ENCODE data around the gene JAM3. TPM values are rescaled to one million over a fixed set of nuclear protein-coding genes. Genes with fewer than 3 reads are reported as not detected.
A peak's percentile ranks its signal among the peaks of the same experiment; 100 is the strongest.

The JAM3 gene
- polyA plus RNA-seq, 1 donor from 2014 or later, result 17.6 TPM

GRCh38 chr11:134125507-134125906, 56.6 kb downstream of the JAM3 start:
- Mint-ChIP-seq H3K36me3 (peaks cover 5% of the 10 kb centered on the region), H3K9me3 (peaks cover 0 to 2% (median 0%) of the 10 kb centered on the region in 3 donors), H3K4me1 (peaks cover 0 to 14% (median 14%) of the 10 kb centered on the region in 3 donors), H3K27me3 (peaks cover 1% of the 10 kb centered on the region), H3K4me3 (peak overlapping the region in 1 of 4 donors; percentile 18), H3K27ac (no peak overlapping the region)

DNA sequence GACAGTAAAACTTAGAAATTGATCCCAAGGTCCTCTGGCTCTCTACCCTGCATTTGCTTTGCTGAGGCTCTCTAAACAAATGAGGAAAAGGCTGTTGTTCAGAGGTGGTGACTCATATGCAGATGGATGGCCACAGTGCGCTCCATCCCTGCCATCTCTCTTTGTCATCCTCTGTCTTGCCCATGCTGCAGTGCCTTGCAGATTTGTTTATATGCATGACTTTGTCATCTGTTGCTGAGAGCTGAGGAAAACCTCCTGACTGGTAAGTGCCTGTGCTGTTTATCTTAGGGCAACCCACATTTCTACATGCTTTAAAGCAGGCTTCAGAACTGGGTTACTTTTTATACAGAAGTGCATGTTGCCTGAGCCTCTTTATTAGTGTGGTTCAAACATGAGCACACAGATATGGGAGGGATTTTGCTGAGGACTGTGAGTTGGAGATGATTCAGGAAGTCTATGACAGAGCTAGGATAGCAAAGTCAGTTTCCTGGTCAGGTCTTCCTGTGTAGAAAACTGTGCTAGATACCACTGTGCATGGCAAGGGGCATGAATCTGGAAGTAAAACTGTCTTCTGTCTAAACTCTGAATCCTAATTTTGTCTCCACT, 57.4 kb downstream of the JAM3 start:
- Mint-ChIP-seq H3K4me1 (peaks cover 0 to 14% (median 11%) of the 10 kb centered on the region in 3 donors), H3K9me3 (peaks cover 0 to 2% (median 1%) of the 10 kb centered on the region in 3 donors), H3K36me3 (peaks cover 5% of the 10 kb centered on the region), H3K27me3 (no peaks in the 10 kb centered on the region), H3K27ac (no peak overlapping the region), H3K4me3 (no peak overlapping the region)

DNA sequence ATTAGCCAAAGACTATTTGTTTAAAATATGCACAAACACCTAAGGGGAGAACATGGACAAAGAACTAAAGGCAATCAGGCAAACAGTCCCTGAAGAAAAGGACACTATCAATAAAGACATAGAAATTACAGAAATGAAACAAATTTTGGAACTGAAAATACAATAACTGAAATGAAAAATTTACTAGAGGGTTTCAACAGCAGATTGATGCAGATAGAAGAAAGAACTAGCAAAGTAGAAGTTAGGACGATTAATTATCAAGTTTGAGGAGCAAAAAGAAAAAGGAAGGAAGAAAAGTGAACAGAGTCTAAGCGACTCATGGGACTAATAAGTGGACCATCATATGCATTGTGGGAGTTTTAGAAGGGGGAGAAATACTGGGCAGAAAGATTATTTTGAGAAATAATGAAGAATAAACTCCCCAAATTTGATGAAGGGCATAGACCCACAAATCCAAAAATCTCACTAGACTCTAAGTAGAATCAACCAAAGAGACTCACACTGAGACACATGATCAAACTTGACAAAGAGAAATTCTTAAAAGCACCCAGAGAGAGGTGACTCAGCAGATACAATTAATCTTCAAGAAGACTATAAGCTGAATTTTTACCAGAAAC, 62.9 kb downstream of the JAM3 start:
- H3K9me3 Mint-ChIP-seq, result peaks cover 5 to 23% (median 15%) of the 10 kb centered on the region in 3 donors
- H3K27me3 Mint-ChIP-seq, result peaks cover 2% of the 10 kb centered on the region
- no peak overlapping the region for H3K27ac Mint-ChIP-seq
- no peak overlapping the region for H3K4me3 Mint-ChIP-seq
- peaks cover 0 to 4% (median 0%) of the 10 kb centered on the region in 3 donors for H3K4me1 Mint-ChIP-seq
- peaks cover 2% of the 10 kb centered on the region for H3K36me3 Mint-ChIP-seq

DNA sequence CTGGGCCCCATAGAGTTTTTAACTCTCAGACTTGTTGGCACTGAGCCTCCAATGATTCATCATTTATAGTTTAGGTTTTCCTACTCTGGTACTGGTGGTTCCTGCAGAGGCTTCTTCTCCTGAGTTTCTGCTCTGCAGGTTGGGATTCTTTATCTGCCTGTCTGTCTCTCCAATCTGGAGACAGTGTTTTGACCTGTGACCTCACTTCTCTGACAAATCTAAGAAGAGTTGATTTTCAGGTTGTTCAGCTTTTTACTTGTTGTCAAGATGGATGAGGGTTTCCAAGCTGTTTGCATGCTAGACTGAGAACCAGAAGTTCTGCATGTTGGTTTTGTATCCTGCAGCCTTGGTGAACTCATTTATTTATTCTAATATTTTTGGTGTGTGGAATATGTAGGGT, 63.9 kb downstream of the JAM3 start:
- Mint-ChIP-seq H3K36me3 (peaks cover 2% of the 10 kb centered on the region), H3K27me3 (peaks cover 2% of the 10 kb centered on the region), H3K4me1 (peaks cover 0 to 4% (median 0%) of the 10 kb centered on the region in 3 donors), H3K9me3 (peaks cover 5 to 23% (median 14%) of the 10 kb centered on the region in 3 donors), H3K27ac (no peak overlapping the region), H3K4me3 (no peak overlapping the region)

- H3K36me3 Mint-ChIP-seq, result no peaks in the 10 kb centered on the region
- no peak overlapping the region for H3K27ac Mint-ChIP-seq
- peaks cover 0 to 4% (median under 1%) of the 10 kb centered on the region in 3 donors for H3K4me1 Mint-ChIP-seq
- H3K9me3 Mint-ChIP-seq, result peaks cover 5 to 23% (median 14%) of the 10 kb centered on the region in 3 donors
- H3K27me3 Mint-ChIP-seq, result peaks cover 2% of the 10 kb centered on the region
- H3K4me3 Mint-ChIP-seq, result no peak overlapping the region
Observed at GRCh38 chr11:134134167-134134566, 65.3 kb downstream of the JAM3 start.

- H3K4me1 Mint-ChIP-seq, result peaks cover 2 to 4% (median 2%) of the 10 kb centered on the region in 3 donors
- peaks cover 2% of the 10 kb centered on the region for H3K27me3 Mint-ChIP-seq
- no peak overlapping the region for H3K27ac Mint-ChIP-seq
- peaks cover 2% of the 10 kb centered on the region for H3K36me3 Mint-ChIP-seq
- H3K4me3 Mint-ChIP-seq, result no peak overlapping the region
- peaks cover 4 to 5% (median 5%) of the 10 kb centered on the region in 3 donors for H3K9me3 Mint-ChIP-seq
Observed at GRCh38 chr11:134138376-134138775, 69.5 kb downstream of the JAM3 start.

- Mint-ChIP-seq H3K4me3 (no peak overlapping the region), H3K9me3 (peaks cover 0 to 2% (median 0%) of the 10 kb centered on the region in 3 donors), H3K27me3 (peaks cover 2% of the 10 kb centered on the region), H3K36me3 (peaks cover 2% of the 10 kb centered on the region), H3K27ac (peak overlapping the region in 1 of 3 donors; percentile 81), H3K4me1 (peaks cover 2 to 4% (median 2%) of the 10 kb centered on the region in 3 donors)
Observed at GRCh38 chr11:134139303-134139872, 70.5 kb downstream of the JAM3 start.

DNA sequence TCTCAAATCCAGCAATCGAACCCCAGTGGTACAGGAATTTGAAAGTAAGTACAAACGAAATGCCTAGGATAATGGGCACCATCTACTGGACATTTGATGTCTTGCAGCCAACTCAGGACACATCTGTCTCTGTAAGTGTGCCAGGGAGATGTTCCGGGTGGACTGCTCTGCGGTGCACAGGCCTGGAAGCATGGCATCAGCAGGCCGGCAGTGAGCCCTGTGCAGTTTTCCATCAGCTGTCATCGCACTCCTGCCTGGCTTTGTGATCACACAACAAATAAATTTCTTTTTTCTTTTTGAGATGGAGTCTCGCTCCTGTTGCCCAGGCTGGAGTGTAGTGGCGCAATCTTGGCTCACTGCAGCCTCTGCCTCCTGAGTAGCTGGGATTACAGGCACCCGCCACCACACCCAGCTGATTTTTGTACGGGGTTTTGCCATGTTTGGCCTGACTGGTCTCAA, 71.0 kb downstream of the JAM3 start:
- Mint-ChIP-seq H3K27ac (peak overlapping the region in 1 of 3 donors; percentile 81), H3K4me1 (peaks cover 0 to 2% (median 2%) of the 10 kb centered on the region in 3 donors), H3K9me3 (no peaks in the 10 kb centered on the region), H3K36me3 (peaks cover 2% of the 10 kb centered on the region), H3K27me3 (no peaks in the 10 kb centered on the region), H3K4me3 (no peak overlapping the region)

DNA sequence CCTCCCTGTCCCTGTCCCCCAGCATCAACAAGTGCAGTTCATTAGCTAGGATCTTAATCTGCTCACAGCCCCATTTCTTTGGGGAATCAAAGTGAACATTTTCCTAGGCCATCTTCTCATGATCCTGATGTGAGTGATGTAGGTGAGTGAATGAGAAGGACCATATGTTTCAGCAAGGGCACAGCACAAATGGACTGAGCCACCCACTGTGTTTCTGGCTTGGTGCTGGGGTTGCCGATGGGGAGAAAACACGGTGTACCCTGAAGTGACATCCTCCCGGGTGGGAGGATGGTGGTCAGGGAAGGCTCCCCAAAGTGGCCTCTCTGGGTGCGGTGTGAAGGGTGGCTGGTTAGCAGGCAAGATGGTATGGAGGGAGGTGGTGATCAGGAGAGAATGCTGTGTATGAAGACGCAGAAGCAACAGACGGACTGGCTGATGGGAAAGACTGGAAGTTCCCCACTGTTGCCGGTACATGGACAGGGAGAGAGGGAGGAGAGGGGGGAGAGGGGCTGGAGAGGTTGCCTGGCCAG, 72.2 kb downstream of the JAM3 start:
- no peak overlapping the region for H3K4me3 Mint-ChIP-seq
- H3K27ac Mint-ChIP-seq, result no peak overlapping the region
- H3K4me1 Mint-ChIP-seq, result peaks cover 0 to 2% (median 2%) of the 10 kb centered on the region in 3 donors
- no peaks in the 10 kb centered on the region for H3K27me3 Mint-ChIP-seq
- H3K9me3 Mint-ChIP-seq, result no peaks in the 10 kb centered on the region
- H3K36me3 Mint-ChIP-seq, result peaks cover 2% of the 10 kb centered on the region

DNA sequence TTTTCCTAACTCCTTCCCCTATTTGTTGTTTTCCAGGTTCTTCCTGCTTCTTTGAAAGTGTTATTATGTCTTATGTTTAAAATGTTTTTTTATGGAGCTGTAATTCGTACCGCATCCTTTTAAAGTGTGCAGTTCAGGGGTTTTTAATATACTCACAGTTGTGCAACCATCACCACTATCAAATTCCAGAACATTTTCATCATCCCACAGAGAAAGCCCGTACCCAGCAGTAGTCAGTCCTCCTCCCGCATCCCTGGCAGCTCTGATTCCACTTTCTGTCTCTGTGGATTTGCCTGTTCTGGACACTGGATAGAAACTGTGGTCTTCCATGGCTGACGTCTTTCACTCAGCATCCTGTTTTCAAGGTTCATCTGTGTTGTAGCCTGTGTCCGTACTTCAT, 73.7 kb downstream of the JAM3 start:
- H3K27me3 Mint-ChIP-seq, result no peaks in the 10 kb centered on the region
- H3K4me1 Mint-ChIP-seq, result peaks cover 0 to 2% (median 2%) of the 10 kb centered on the region in 3 donors
- H3K27ac Mint-ChIP-seq, result peak overlapping the region in 1 of 3 donors; percentile 47
- no peak overlapping the region for H3K4me3 Mint-ChIP-seq
- H3K9me3 Mint-ChIP-seq, result no peaks in the 10 kb centered on the region
- peaks cover 2% of the 10 kb centered on the region for H3K36me3 Mint-ChIP-seq

DNA sequence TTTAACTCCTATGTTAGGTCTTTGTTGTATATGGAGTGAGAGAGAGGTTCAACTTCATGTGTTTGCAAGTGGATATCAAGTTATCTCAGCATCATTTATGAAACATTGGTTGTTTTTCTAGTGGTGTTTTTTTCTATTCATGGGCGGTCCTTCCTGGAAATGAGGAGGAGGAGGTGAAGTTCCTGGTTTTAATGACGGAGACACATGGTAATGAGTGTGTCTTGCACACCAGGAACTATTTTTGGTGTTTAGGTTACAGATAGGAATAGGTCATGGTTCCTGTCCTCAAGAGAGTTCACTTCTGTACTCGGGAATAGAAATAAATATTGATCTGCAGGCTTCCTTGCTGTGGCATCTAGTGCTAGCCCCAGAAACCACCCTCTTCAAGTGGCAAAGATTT, 74.9 kb downstream of the JAM3 start:
- Mint-ChIP-seq H3K9me3 (no peaks in the 10 kb centered on the region), H3K36me3 (peaks cover 2% of the 10 kb centered on the region), H3K27ac (peak overlapping the region in 1 of 3 donors; percentile 28), H3K4me1 (peaks cover 0 to 2% (median 2%) of the 10 kb centered on the region in 3 donors), H3K4me3 (no peak overlapping the region), H3K27me3 (no peaks in the 10 kb centered on the region)

DNA sequence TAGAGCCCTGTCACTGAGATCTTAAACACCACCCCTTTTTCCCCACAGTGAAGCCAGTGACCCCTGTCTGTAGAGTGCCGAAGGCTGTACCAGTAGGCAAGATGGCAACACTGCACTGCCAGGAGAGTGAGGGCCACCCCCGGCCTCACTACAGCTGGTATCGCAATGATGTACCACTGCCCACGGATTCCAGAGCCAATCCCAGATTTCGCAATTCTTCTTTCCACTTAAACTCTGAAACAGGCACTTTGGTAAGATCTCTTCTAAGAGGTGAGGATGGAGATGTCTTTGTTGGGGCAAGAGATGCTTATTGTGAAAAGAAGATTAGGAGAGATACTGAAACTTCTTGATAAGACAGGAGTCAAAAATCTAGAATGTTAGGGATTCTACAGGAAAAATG, 75.9 kb downstream of the JAM3 start:
- H3K9me3 Mint-ChIP-seq, result no peaks in the 10 kb centered on the region
- no peaks in the 10 kb centered on the region for H3K27me3 Mint-ChIP-seq
- no peak overlapping the region for H3K4me3 Mint-ChIP-seq
- peaks cover 0 to under 1% (median 0%) of the 10 kb centered on the region in 3 donors for H3K4me1 Mint-ChIP-seq
- H3K27ac Mint-ChIP-seq, result peak overlapping the region in 1 of 3 donors; percentile 59
- peaks cover 2% of the 10 kb centered on the region for H3K36me3 Mint-ChIP-seq

DNA sequence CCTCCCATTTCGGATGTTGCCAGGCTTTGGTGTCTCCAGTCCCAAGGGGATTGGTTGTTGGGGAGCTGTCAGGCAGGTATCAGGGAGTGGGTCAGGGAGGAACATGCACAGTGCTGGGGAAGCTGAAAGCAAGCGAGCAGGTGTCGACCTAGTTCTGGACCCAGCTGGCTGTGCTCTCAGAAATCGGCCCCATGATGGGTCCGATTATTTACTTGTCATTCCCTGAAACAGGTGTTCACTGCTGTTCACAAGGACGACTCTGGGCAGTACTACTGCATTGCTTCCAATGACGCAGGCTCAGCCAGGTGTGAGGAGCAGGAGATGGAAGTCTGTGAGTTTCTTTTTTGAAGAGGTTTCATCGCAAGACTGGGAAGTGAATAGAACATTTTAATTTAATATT, 76.8 kb downstream of the JAM3 start:
- H3K27ac Mint-ChIP-seq, result no peak overlapping the region

DNA sequence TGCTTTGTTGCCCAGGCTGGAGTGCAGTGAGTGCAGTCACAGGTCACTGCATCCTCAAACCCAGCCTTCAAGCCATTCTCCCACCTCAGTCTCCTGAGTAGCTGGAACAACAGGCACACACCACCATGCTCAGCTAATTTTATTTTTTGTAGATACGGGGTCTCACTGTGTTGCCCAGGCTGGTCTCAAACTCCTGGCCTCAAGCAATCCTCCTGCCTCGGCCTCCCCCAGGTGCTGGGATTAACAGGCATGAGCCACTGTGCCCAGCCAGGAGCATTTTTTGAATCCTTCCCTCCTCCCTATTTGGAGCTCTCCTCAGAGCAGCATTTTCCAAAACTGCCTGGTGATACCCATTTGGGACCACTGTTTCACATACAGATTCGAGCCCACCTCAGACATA, 77.7 kb downstream of the JAM3 start:
- Mint-ChIP-seq H3K9me3 (no peaks in the 10 kb centered on the region), H3K27ac (peak overlapping the region in 1 of 3 donors; percentile 39), H3K4me1 (peaks cover 0 to 1% (median 0%) of the 10 kb centered on the region in 3 donors)

More for the DNA sequence above, 76.8 kb downstream of the JAM3 start:
- Mint-ChIP-seq H3K36me3 (peaks cover 2% of the 10 kb centered on the region), H3K4me1 (no peaks in the 10 kb centered on the region), H3K4me3 (no peak overlapping the region), H3K9me3 (no peaks in the 10 kb centered on the region), H3K27me3 (no peaks in the 10 kb centered on the region)

DNA sequence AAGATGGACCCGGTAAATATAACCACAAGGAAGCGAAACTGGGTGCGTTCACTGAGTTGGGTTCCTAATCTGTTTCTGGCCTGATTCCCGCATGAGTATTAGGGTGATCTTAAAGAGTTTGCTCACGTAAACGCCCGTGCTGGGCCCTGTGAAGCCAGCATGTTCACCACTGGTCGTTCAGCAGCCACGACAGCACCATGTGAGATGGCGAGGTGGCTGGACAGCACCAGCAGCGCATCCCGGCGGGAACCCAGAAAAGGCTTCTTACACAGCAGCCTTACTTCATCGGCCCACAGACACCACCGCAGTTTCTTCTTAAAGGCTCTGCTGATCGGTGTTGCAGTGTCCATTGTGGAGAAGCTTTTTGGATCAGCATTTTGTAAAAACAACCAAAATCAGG, 80.5 kb downstream of the JAM3 start:
- Mint-ChIP-seq H3K4me1 (peaks cover 0 to 3% (median 0%) of the 10 kb centered on the region in 3 donors), H3K27ac (no peak overlapping the region), H3K27me3 (no peaks in the 10 kb centered on the region), H3K36me3 (no peaks in the 10 kb centered on the region), H3K4me3 (no peak overlapping the region), H3K9me3 (no peaks in the 10 kb centered on the region)

More for the DNA sequence above, 77.7 kb downstream of the JAM3 start:
- Mint-ChIP-seq H3K36me3 (no peaks in the 10 kb centered on the region), H3K27me3 (no peaks in the 10 kb centered on the region), H3K4me3 (no peak overlapping the region)

Data from IgD-negative memory B cell (primary cell).